Mesenchymal stem cell (in vitro differentiated cells and primary cell): Measurements from ENCODE around the gene SRGAP3.
A peak's percentile ranks its signal among the peaks of the same experiment; 100 is the strongest.

Experiments
- DNase-seq: peaks from one replicate; pipeline ENCODE4 v3.0.0-alpha.2; 2013
- H2AFZ ChIP-seq: one replicate; pipeline ENCODE4 v1.6.1; 2013; ENCODE audit warnings: low read depth, mild to moderate bottlenecking, control low read depth, inconsistent platforms, low read length, moderate library complexity
- H2AK5ac ChIP-seq: 2 replicates; pipeline ENCODE4 v1.6.1; 2013; ENCODE audit warnings: low read length, moderate library complexity, mild to moderate bottlenecking, inconsistent platforms; ENCODE audit not compliant: severe bottlenecking
- H2BK120ac ChIP-seq: one replicate; pipeline ENCODE4 v1.6.1; 2013; ENCODE audit warnings: low read depth, mild to moderate bottlenecking, inconsistent platforms, low read length, moderate library complexity
- H2BK12ac ChIP-seq, 2 experiments: one replicate each; pipeline ENCODE4 v1.6.1; 2013; ENCODE audit warnings: inconsistent platforms in 2 of 2, low read length in 2 of 2, mild to moderate bottlenecking in 2 of 2, moderate library complexity in 2 of 2, control low read depth in 1 of 2
- H2BK15ac ChIP-seq: one replicate; pipeline ENCODE4 v1.6.1; 2013; ENCODE audit warnings: mild to moderate bottlenecking, low read depth, inconsistent platforms; ENCODE audit not compliant: poor library complexity, severe bottlenecking
- H2BK5ac ChIP-seq: 2 replicates; pipeline ENCODE4 v1.6.1; 2013; ENCODE audit warnings: low read depth, mild to moderate bottlenecking, low read length, control low read depth, inconsistent platforms; ENCODE audit not compliant: poor library complexity, severe bottlenecking
- H3K14ac ChIP-seq, 2 experiments: one replicate each; pipeline ENCODE4 v1.6.1; 2013; ENCODE audit warnings: inconsistent platforms in 2 of 2, low read length in 2 of 2, control low read depth in 1 of 2, mild to moderate bottlenecking in 1 of 2, moderate library complexity in 1 of 2
- H3K18ac ChIP-seq, 2 experiments: one replicate each; pipeline ENCODE4 v1.6.1; 2013; ENCODE audit warnings: inconsistent platforms in 2 of 2, low read length in 2 of 2, control low read depth in 1 of 2, low read depth in 1 of 2, mild to moderate bottlenecking in 1 of 2
- H3K23ac ChIP-seq, 2 experiments: one replicate each; pipeline ENCODE4 v1.6.1; 2013; ENCODE audit warnings: inconsistent platforms in 2 of 2, low read length in 2 of 2, mild to moderate bottlenecking in 2 of 2, moderate library complexity in 2 of 2, control low read depth in 1 of 2
- H3K27ac ChIP-seq: 2 replicates; pipeline ENCODE4 v1.5.1; 2013; ENCODE audit warnings: mild to moderate bottlenecking, moderate library complexity, low read length, control low read depth, inconsistent platforms; ENCODE audit not compliant: poor library complexity, severe bottlenecking
- H3K27me3 ChIP-seq, 2 experiments: 2 replicates each; pipeline versions ENCODE4 v1.6.1 to v1.7.0; 2013; ENCODE audit warnings: low read length in 2 of 2, mild to moderate bottlenecking in 2 of 2, moderate library complexity in 2 of 2, control low read depth in 1 of 2, inconsistent platforms in 1 of 2; ENCODE audit not compliant: control insufficient read depth in 1 of 2, insufficient read depth in 1 of 2
- H3K36me3 ChIP-seq, 2 experiments: 2 replicates each; pipeline versions ENCODE4 v1.6.1 to v1.7.0; 2013; ENCODE audit warnings: low read length in 2 of 2, control low read depth in 1 of 2, inconsistent platforms in 1 of 2, low read depth in 1 of 2, mild to moderate bottlenecking in 1 of 2; ENCODE audit not compliant: insufficient read depth in 2 of 2, control insufficient read depth in 1 of 2
- H3K4ac ChIP-seq, 2 experiments: one replicate each; pipeline ENCODE4 v1.6.1; 2013; ENCODE audit warnings: inconsistent platforms in 2 of 2, low read length in 2 of 2, mild to moderate bottlenecking in 2 of 2, moderate library complexity in 2 of 2, control low read depth in 1 of 2, low read depth in 1 of 2
- H3K4me1 ChIP-seq: 2 replicates; pipeline ENCODE4 v1.6.1; 2013; ENCODE audit warnings: low read depth, low read length, control low read depth; ENCODE audit not compliant: control insufficient read depth, insufficient read depth
- H3K4me2 ChIP-seq: 2 replicates; pipeline ENCODE4 v1.6.1; 2013; ENCODE audit warnings: low read length, mild to moderate bottlenecking, inconsistent platforms; ENCODE audit not compliant: poor library complexity, severe bottlenecking
- H3K4me3 ChIP-seq, 2 experiments: 2 replicates each; pipeline versions ENCODE4 v1.5.1 to v1.7.0; 2013; ENCODE audit warnings: low read length in 2 of 2, mild to moderate bottlenecking in 2 of 2, control low read depth in 1 of 2, low read depth in 1 of 2; ENCODE audit not compliant: insufficient read depth in 1 of 2
- H3K79me1 ChIP-seq: replicated peaks from 2 replicates; pipeline ENCODE4 v1.6.1; 2013; ENCODE audit warnings: mild to moderate bottlenecking, control low read depth, low read length, inconsistent platforms; ENCODE audit not compliant: poor library complexity, severe bottlenecking
- H3K9ac ChIP-seq: 2 replicates; pipeline ENCODE4 v1.7.0; 2013; ENCODE audit warnings: mild to moderate bottlenecking, low read length, moderate library complexity
- H3K9me3 ChIP-seq: 2 replicates; pipeline ENCODE4 v1.7.0; 2013; ENCODE audit warnings: mild to moderate bottlenecking, low read length; ENCODE audit not compliant: control insufficient read depth
- H4K8ac ChIP-seq: one replicate; pipeline ENCODE4 v1.6.1; 2013; ENCODE audit warnings: inconsistent platforms, mild to moderate bottlenecking, low read length, moderate library complexity
- H4K91ac ChIP-seq: one replicate; pipeline ENCODE4 v1.6.1; 2013; ENCODE audit warnings: mild to moderate bottlenecking, low read length, inconsistent platforms
- WGBS: methylation state at CpG from one replicate; pipeline ENCODE4 v1.1.7; 2013; ENCODE audit warnings: mixed read lengths; 5-methylcytosine and 5-hydroxymethylcytosine counted together

The SRGAP3 gene

DNA sequence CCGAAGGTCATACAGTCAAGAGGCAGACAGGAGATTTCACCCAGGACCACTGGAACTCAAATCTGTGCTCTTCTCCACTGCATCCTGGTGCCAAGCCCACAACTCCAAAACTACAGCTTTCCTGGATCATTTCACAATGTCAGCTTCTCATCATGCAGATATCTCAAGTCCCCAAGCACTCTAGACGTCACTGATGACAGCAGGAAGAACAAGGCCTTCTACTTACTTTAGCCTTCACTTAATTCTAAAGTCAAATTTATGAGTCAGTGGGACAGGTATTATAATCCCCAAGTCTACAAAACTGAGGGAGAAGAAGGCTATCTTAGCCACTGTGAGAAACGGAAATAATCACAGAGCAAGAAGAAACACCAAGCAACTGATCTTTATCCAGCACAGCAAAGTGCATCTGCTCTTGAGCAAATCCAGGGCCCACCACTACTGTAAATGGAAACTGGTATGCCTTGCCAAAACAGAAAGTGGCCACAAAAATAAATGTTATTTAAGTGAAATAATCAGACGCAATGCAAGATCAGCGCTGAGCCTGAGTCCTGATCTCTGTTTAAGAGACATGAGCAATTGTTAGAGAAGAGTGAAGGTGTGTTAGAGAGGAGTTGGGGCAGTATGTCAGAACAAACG, 287.1 kb downstream of the SRGAP3 start:
- Histone ChIP-seq H3K18ac (no peak overlapping the region), H3K4ac (no peak overlapping the region), H2BK5ac (no peak overlapping the region), H3K9ac (peak overlapping the region; percentile 88), H3K9me3 (no peaks in the 10 kb centered on the region), H3K36me3 (peaks cover 0 to 12% of the 10 kb centered on the region in 2 experiments), H3K14ac (no peak overlapping the region), H2BK15ac (no peak overlapping the region), H3K4me1 (no peaks in the 10 kb centered on the region), H4K91ac (no peak overlapping the region), H3K79me1 (peaks cover 11% of the 10 kb centered on the region), H2AK5ac (no peak overlapping the region), H4K8ac (no peak overlapping the region), H3K27ac (no peak overlapping the region), H2BK120ac (no peak overlapping the region), H3K4me2 (peak overlapping the region; percentile 88), H3K23ac (no peak overlapping the region), H3K27me3 (no peaks in the 10 kb centered on the region), H2AFZ (no peak overlapping the region), H3K4me3 (peak overlapping the region in 1 of 2 experiments; percentile 91), H2BK12ac (no peak overlapping the region)
- 29% methylated on average over 5 of the region's 6 CpGs for WGBS
- DNase-seq, result peak; percentile 47

DNA sequence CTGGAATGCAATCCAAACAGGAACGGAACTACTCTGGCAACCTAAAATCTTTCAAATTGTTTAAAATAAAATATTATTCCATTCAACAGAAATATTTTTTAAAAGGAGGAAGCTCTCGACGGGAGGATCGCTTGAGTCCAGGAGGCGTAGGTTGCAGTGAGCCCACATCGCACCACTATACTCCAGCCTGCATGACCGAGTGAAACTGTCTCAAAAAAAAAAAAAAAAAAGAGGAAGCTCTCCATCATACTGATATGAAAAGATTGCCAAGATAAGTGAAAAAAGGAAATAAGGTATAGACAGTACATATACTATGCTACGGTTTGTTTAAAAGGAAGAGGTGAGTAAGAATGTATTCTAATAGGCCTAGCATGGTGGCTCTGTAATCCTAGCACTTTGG, 289.8 kb downstream of the SRGAP3 start:
- H2AFZ ChIP-seq, result no peak overlapping the region
- no peak overlapping the region for H3K27ac ChIP-seq
- H3K4me3 ChIP-seq, result no peak overlapping the region
- no peaks in the 10 kb centered on the region for H3K27me3 ChIP-seq
- no peak overlapping the region for H4K8ac ChIP-seq
- H2BK120ac ChIP-seq, result no peak overlapping the region
- H2BK5ac ChIP-seq, result no peak overlapping the region
- H2BK15ac ChIP-seq, result no peak overlapping the region
- no peak for DNase-seq
- WGBS, result 91% methylated on average over 5 of the region's 8 CpGs
- H3K79me1 ChIP-seq, result peaks cover 22% of the 10 kb centered on the region
- H3K4ac ChIP-seq, result no peak overlapping the region
- H3K4me1 ChIP-seq, result peaks cover 2% of the 10 kb centered on the region
- no peak overlapping the region for H3K9ac ChIP-seq
- H3K4me2 ChIP-seq, result no peak overlapping the region
- no peak overlapping the region for H2BK12ac ChIP-seq
- peaks cover 0 to 18% of the 10 kb centered on the region in 2 experiments for H3K36me3 ChIP-seq
- no peak overlapping the region for H3K23ac ChIP-seq
- no peak overlapping the region for H4K91ac ChIP-seq
- H3K9me3 ChIP-seq, result no peaks in the 10 kb centered on the region
- no peak overlapping the region for H3K14ac ChIP-seq
- H2AK5ac ChIP-seq, result no peak overlapping the region
- H3K18ac ChIP-seq, result no peak overlapping the region

DNA sequence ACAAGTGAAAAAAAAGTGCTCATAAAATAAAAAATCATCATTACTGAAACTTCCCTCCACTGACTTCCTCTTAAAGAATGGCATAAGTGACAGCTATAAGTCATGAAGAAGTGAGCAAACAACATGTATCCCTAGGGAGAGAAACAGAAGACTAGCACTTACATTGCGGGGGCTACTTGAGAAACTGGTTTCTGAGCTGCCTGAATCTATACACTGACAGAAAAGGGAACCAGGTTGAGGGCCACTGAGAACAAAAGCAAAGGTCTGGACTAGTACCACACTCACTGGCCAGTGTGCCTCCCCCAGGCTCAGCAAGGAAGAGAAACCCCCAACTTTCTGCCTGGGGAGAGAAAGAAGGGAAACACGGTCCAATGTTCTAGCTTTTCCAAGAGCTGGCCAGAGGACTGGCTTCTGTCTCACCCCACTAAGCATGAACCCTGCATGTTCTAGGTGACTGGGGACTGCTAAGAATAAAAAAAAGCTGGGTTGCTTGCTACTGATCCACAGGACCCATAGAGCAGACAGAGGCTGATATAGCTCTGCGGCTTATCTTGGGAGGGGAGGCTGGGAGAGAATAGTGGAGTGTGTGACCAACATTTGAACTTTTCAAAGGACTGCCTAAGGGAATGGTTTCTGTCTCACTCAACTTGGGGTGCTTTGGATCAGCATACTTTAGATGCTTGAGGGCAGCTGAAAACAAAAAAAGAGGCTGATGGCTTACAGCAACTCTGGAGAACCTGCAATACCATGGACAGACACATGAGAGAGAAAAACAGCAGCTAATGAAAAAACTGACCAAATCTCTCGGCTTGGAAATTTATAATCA, 294.3 kb downstream of the SRGAP3 start:
- DNase-seq, result peak; percentile 21
- peaks cover 25% of the 10 kb centered on the region for H3K79me1 ChIP-seq
- H2AFZ ChIP-seq, result no peak overlapping the region
- H2BK12ac ChIP-seq, result no peak overlapping the region
- peak overlapping the region; percentile 24 for H4K8ac ChIP-seq
- H4K91ac ChIP-seq, result no peak overlapping the region
- peaks cover 2% of the 10 kb centered on the region for H3K4me1 ChIP-seq
- no peak overlapping the region for H2BK5ac ChIP-seq
- H3K4me2 ChIP-seq, result no peak overlapping the region
- H2AK5ac ChIP-seq, result peak overlapping the region; percentile 74
- 94% methylated on average over 4 of the region's 4 CpGs for WGBS
- peaks cover 0 to 18% of the 10 kb centered on the region in 2 experiments for H3K36me3 ChIP-seq
- no peaks in the 10 kb centered on the region for H3K27me3 ChIP-seq
- no peak overlapping the region for H3K4me3 ChIP-seq
- no peak overlapping the region for H2BK15ac ChIP-seq
- H2BK120ac ChIP-seq, result no peak overlapping the region
- no peaks in the 10 kb centered on the region for H3K9me3 ChIP-seq
- no peak overlapping the region for H3K9ac ChIP-seq
- H3K4ac ChIP-seq, result no peak overlapping the region
- no peak overlapping the region for H3K23ac ChIP-seq
- no peak overlapping the region for H3K18ac ChIP-seq
- no peak overlapping the region for H3K14ac ChIP-seq
- H3K27ac ChIP-seq, result no peak overlapping the region

DNA sequence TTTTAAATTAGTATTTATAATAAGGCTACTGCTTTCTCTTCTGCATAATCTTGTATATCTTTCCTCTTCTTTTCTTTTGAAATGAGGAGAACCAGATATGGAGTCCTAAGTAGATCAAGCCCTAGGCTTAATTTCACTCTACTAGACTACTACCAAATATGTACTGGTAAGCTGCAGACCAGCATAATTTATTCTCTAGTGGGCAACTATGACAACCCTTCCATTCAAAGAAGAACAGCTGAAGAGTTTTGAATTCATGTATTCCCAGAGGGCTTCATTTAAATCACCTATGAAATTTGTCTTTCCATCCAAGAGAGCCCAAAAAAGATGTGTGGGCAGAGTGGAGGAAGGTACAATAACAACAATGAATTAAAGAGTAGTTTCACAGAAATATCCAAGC, 296.1 kb downstream of the SRGAP3 start:
- no peak overlapping the region for H4K8ac ChIP-seq
- no peak overlapping the region for H3K4me2 ChIP-seq
- H2BK15ac ChIP-seq, result no peak overlapping the region
- no peak for DNase-seq
- no peak overlapping the region for H3K27ac ChIP-seq
- H3K36me3 ChIP-seq, result peaks cover 0 to 15% of the 10 kb centered on the region in 2 experiments
- no peak overlapping the region for H2AFZ ChIP-seq
- no peaks in the 10 kb centered on the region for H3K27me3 ChIP-seq
- H2BK5ac ChIP-seq, result no peak overlapping the region
- no peak overlapping the region for H3K9ac ChIP-seq
- H2BK120ac ChIP-seq, result no peak overlapping the region
- no peak overlapping the region for H3K23ac ChIP-seq
- no peak overlapping the region for H4K91ac ChIP-seq
- no peak overlapping the region for H3K4ac ChIP-seq
- H2AK5ac ChIP-seq, result no peak overlapping the region
- peaks cover 2% of the 10 kb centered on the region for H3K4me1 ChIP-seq
- H3K18ac ChIP-seq, result no peak overlapping the region
- peaks cover 25% of the 10 kb centered on the region for H3K79me1 ChIP-seq
- H3K14ac ChIP-seq, result no peak overlapping the region
- H2BK12ac ChIP-seq, result no peak overlapping the region
- no peaks in the 10 kb centered on the region for H3K9me3 ChIP-seq
- H3K4me3 ChIP-seq, result no peak overlapping the region
